Osteoblast (primary cell): ENCODE results near the gene ZCWPW1. TPM values are rescaled to one million over a fixed set of nuclear protein-coding genes. Genes with fewer than 3 reads are reported as not detected.

Source experiments
- DNase-seq: peaks from one replicate; pipeline ENCODE4 v3.0.0; 2011; ENCODE audit warnings: low spot score, mixed read lengths; ENCODE audit not compliant: insufficient read length; ENCODE audit errors: missing footprints
- H2AFZ ChIP-seq: 2 replicates; pipeline ENCODE4 v1.6.0; 2011; ENCODE audit warnings: mild to moderate bottlenecking, low read length
- H3K27ac ChIP-seq: 2 replicates; pipeline ENCODE4 v1.5.1; 2011; ENCODE audit warnings: mild to moderate bottlenecking, low read depth, low read length, moderate library complexity
- H3K27me3 ChIP-seq: 2 replicates; pipeline ENCODE4 v1.6.0; 2012; ENCODE audit warnings: mild to moderate bottlenecking, control low read depth, inconsistent platforms, low read length, moderate library complexity; ENCODE audit not compliant: insufficient read depth
- H3K36me3 ChIP-seq: 2 replicates; pipeline ENCODE4 v1.5.1; 2011; ENCODE audit warnings: mild to moderate bottlenecking, low read length, control low read depth, moderate library complexity; ENCODE audit not compliant: insufficient read depth
- H3K4me1 ChIP-seq: 2 replicates; pipeline ENCODE4 v1.5.1; 2011; ENCODE audit warnings: mild to moderate bottlenecking, low read length, control low read depth, moderate library complexity; ENCODE audit not compliant: insufficient read depth
- H3K4me2 ChIP-seq: 2 replicates; pipeline ENCODE4 v1.6.0; 2011; ENCODE audit warnings: mild to moderate bottlenecking, low read length; ENCODE audit not compliant: insufficient read depth
- H3K4me3 ChIP-seq: fragments of 200-600 bp; sonication (generic); 3 replicates; pipeline ENCODE4 v1.5.1; 2012; ENCODE audit warnings: mild to moderate bottlenecking, low read length, inconsistent platforms; ENCODE audit not compliant: insufficient read depth
- H3K79me2 ChIP-seq: 2 replicates; pipeline ENCODE4 v1.6.0; 2012; ENCODE audit warnings: mild to moderate bottlenecking, low read length, control low read depth, inconsistent platforms; ENCODE audit not compliant: insufficient read depth
- H3K9me3 ChIP-seq: 2 replicates; pipeline ENCODE4 v1.5.1; 2011; ENCODE audit warnings: low read depth, low read length, control low read depth
- H4K20me1 ChIP-seq: 2 replicates; pipeline ENCODE4 v1.6.0; 2012; ENCODE audit warnings: mild to moderate bottlenecking, low read length, control low read depth; ENCODE audit not compliant: insufficient read depth
- CTCF ChIP-seq: IDR thresholded peaks from 2 replicates; pipeline ENCODE4 v1.5.1; 2011; ENCODE audit warnings: mild to moderate bottlenecking, low read depth, low read length, moderate library complexity; ENCODE audit errors: extremely low read depth
- total RNA-seq: library from RNA; depleted of rRNA; stranded (reverse); fragments of >200 nt; gene quantifications from 2 replicates; pipeline ENCODE4 v1.2.3, GENCODE V29; 2012

The ZCWPW1 gene
- total RNA-seq, 1 donor = 2.2 TPM

DNA sequence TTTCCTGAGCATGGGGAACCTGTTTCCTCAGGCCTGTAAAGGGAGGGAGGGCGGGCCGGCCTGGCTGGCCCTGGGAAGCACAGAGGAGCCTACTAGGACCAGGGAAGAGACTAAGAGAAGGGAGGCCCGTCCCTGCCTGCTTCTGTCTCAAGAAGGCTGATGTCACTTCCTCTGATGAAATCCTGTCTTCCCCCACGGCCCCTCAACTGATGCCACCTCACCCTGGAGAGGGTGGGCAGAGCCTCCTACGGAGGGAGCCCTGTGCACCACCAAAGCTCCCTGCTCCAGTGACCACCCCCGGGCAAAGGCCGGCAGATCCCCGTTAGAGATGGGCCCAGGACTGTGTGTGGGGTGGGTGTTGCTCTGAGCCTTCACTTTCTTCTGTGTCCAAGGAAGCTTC lies 56.2 kb downstream of the ZCWPW1 start:
- no peak for TF ChIP-seq CTCF
- Histone ChIP-seq H2AFZ (peak overlapping the region; percentile 78), H3K4me2 (peak overlapping the region; percentile 32)

GRCh38 chr7:100371561-100372171 lies 56.8 kb downstream of the ZCWPW1 start:
- DNase-seq = no peak
- H3K4me3 ChIP-seq = no peak overlapping the region
- H3K4me2 ChIP-seq = no peak overlapping the region
- no peaks in the 10 kb centered on the region for H3K9me3 ChIP-seq
- no peaks in the 10 kb centered on the region for H3K4me1 ChIP-seq
- H3K27me3 ChIP-seq = no peaks in the 10 kb centered on the region
- no peak for TF ChIP-seq CTCF
- H3K27ac ChIP-seq = no peak overlapping the region
- no peaks in the 10 kb centered on the region for H4K20me1 ChIP-seq
- no peaks in the 10 kb centered on the region for H3K79me2 ChIP-seq
- no peaks in the 10 kb centered on the region for H3K36me3 ChIP-seq
- peak overlapping the region; percentile 10 for H2AFZ ChIP-seq

More for the DNA sequence above, 56.2 kb downstream of the ZCWPW1 start:
- no peak for DNase-seq
- no peaks in the 10 kb centered on the region for H3K4me1 ChIP-seq
- no peaks in the 10 kb centered on the region for H4K20me1 ChIP-seq
- H3K4me3 ChIP-seq = no peak overlapping the region
- no peaks in the 10 kb centered on the region for H3K9me3 ChIP-seq
- H3K27me3 ChIP-seq = no peaks in the 10 kb centered on the region
- no peak overlapping the region for H3K27ac ChIP-seq
- H3K36me3 ChIP-seq = no peaks in the 10 kb centered on the region
- no peaks in the 10 kb centered on the region for H3K79me2 ChIP-seq

DNA sequence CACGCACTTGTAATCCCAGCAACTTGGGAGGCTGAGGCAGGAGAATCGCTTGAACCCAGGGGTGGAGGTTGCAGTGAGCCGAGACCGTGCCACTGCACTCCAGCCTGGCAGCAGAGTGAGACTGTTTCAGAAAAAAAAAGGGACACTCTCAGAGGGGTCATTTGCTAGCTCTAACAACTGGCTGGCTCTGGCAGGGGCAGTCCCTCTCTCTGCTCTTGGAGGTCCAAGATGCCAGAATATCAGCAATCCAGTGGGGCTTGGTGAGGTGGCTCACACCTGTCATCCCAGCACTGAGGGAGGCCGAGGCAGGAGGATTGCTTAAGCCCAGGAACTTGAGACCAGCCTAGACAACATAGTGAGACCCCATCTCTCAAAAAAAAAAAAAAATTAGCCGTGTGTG lies 57.8 kb downstream of the ZCWPW1 start:
- no peaks in the 10 kb centered on the region for H3K36me3 ChIP-seq
- no peaks in the 10 kb centered on the region for H4K20me1 ChIP-seq
- DNase-seq = no peak

DNA sequence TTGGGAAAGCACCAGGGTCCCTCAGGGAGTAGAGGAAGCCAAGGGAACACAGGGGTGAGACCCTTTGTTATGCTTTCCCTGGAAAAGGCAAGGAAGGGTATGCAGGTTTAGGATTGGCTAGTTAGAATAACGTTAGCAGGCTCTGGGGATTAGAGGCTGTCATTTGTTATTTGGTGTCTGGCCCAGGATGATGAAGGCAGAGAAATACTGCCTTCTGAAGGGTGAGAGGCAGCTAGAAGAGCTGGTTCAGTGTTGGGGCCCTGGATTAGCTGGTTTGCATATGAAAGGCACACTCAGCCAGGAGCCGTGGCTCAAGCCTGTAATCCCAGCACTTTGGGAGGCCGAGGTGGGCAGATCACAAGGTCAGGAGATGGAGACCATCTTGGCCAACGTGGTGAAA lies 58.2 kb downstream of the ZCWPW1 start:
- Histone ChIP-seq H3K79me2 (no peaks in the 10 kb centered on the region), H3K9me3 (no peaks in the 10 kb centered on the region), H3K27ac (no peak overlapping the region), H3K36me3 (no peaks in the 10 kb centered on the region), H3K27me3 (no peaks in the 10 kb centered on the region), H3K4me2 (no peak overlapping the region), H3K4me1 (no peaks in the 10 kb centered on the region), H2AFZ (no peak overlapping the region), H4K20me1 (no peaks in the 10 kb centered on the region), H3K4me3 (no peak overlapping the region)
- no peak for TF ChIP-seq CTCF
- DNase-seq = no peak

More for the DNA sequence above, 57.8 kb downstream of the ZCWPW1 start:
- Histone ChIP-seq H3K79me2 (no peaks in the 10 kb centered on the region), H2AFZ (no peak overlapping the region), H3K4me1 (no peaks in the 10 kb centered on the region), H3K27me3 (no peaks in the 10 kb centered on the region), H3K27ac (no peak overlapping the region), H3K4me3 (no peak overlapping the region), H3K4me2 (no peak overlapping the region), H3K9me3 (no peaks in the 10 kb centered on the region)
- no peak for TF ChIP-seq CTCF
